Panc1 (cell line): ENCODE measurements around the gene CCDC158. TPM values are rescaled to one million over a fixed set of nuclear protein-coding genes. Genes with fewer than 3 reads are reported as not detected.

ENCODE experiments used
- ATAC-seq: fragments of 200-7000 bp; cut with Tn5 transposase; 2 replicates; pipeline ENCODE4 v1.9.1; 2020; ENCODE audit warnings: mild to moderate bottlenecking, moderate library complexity
- Bru-seq: library from RNA; stranded (reverse); fragments of 400-500 nt; gene quantifications from one replicate; lab custom pipeline; 2021; lab: Mats Ljungman, UMichigan
- BruChase-seq, 2 experiments: library from RNA; stranded (reverse); fragments of 400-500 nt; gene quantifications; one replicate each; lab custom pipeline; 2021; lab: Mats Ljungman, UMichigan
- BruUV-seq: library from RNA; stranded (reverse); fragments of 400-500 nt; replicated peaks from 2 replicates; lab custom pipeline; 2021; lab: Mats Ljungman, UMichigan
- CTCF ChIA-PET: fragments of 300-600 bp; sonication (Branson Sonifier 250); formaldehyde crosslinking; loops from one replicate; lab custom pipeline; 2022; ENCODE audit warnings: antibody characterized with exemption; lab: Charles Lee
- POLR2A ChIA-PET: fragments of 300-600 bp; sonication (Branson Sonifier 250); formaldehyde crosslinking; loops from one replicate; lab custom pipeline; 2022; ENCODE audit warnings: antibody characterized with exemption; lab: Charles Lee
- DNase-seq: peaks from one replicate; pipeline ENCODE4 v3.0.0-alpha.2; 2010; ENCODE audit warnings: low read depth, low spot score
- H3K27ac ChIP-seq: 2 replicates; pipeline ENCODE4 v1.5.1; 2011; ENCODE audit warnings: mild to moderate bottlenecking, low read length, inconsistent platforms
- H3K27me3 ChIP-seq: fragments of 200-500 bp; sonication (Bioruptor generic); 2 replicates; pipeline ENCODE4 v1.6.0; 2014; ENCODE audit warnings: low read length, inconsistent platforms; ENCODE audit not compliant: control insufficient read depth, insufficient read depth
- H3K36me3 ChIP-seq: fragments of 200-500 bp; sonication (Bioruptor generic); 2 replicates; pipeline ENCODE4 v1.5.1; 2014; ENCODE audit warnings: inconsistent platforms, mild to moderate bottlenecking, low read length, moderate library complexity; ENCODE audit not compliant: control insufficient read depth, insufficient read depth
- H3K4me1 ChIP-seq: 2 replicates; pipeline ENCODE4 v1.5.1; 2011; ENCODE audit warnings: inconsistent platforms, mild to moderate bottlenecking, low read length, moderate library complexity; ENCODE audit not compliant: control insufficient read depth, insufficient read depth
- H3K4me3 ChIP-seq, 2 experiments: 2 replicates each; pipeline ENCODE4 v1.5.1; 2011 to 2012; ENCODE audit warnings: low read depth in 2 of 2, low read length in 2 of 2, mild to moderate bottlenecking in 2 of 2, inconsistent platforms in 1 of 2, moderate library complexity in 1 of 2
- H3K9me3 ChIP-seq: fragments of 200-500 bp; sonication (Bioruptor generic); 2 replicates; pipeline ENCODE4 v1.5.1; 2014; ENCODE audit warnings: low read depth, mild to moderate bottlenecking, inconsistent platforms, low read length, moderate library complexity; ENCODE audit not compliant: control insufficient read depth, insufficient read depth
- CTCF ChIP-seq: fragments of 450-650 bp; IDR thresholded peaks from 2 replicates; pipeline ENCODE4 v1.5.1; 2017; ENCODE audit warnings: mild to moderate bottlenecking
- POLR2AphosphoS5 ChIP-seq: IDR thresholded peaks from 2 replicates; pipeline ENCODE4 v1.6.1; 2012; ENCODE audit warnings: mild to moderate bottlenecking, low read depth, low read length, moderate library complexity
- REST ChIP-seq, 2 experiments: IDR thresholded peaks; 2 replicates each; pipeline ENCODE4 v1.6.1; 2011 to 2012; ENCODE audit warnings: low read depth in 2 of 2, control low read depth in 1 of 2, low read length in 1 of 2, mild to moderate bottlenecking in 1 of 2, moderate library complexity in 1 of 2; ENCODE audit not compliant: insufficient read depth in 1 of 2
- SIN3A ChIP-seq: IDR thresholded peaks from 2 replicates; pipeline ENCODE4 v1.6.1; 2012; ENCODE audit warnings: low read depth, mild to moderate bottlenecking, low read length, moderate library complexity, borderline replicate concordance; ENCODE audit not compliant: insufficient read depth
- TCF7L2 ChIP-seq: IDR thresholded peaks from 2 replicates; pipeline ENCODE4 v1.6.1; 2011; ENCODE audit warnings: mild to moderate bottlenecking, low read depth, low read length, inconsistent platforms
- in situ Hi-C: cut with HindIII; loops from 2 replicates; pipeline ENCODE4 v1.10.0; 2016; ENCODE audit warnings: low sequenced_read_pairs, low pct_unique_long_range_greater_than_20kb
- intact Hi-C: fragments of 100-400 bp; cut with micrococcal nuclease; formaldehyde crosslinking; loops from one replicate; pipeline ENCODE4 v1.10.0; 2022; ENCODE audit not compliant: unreplicated experiment
- long read RNA-seq: library from polyadenylated mRNA; unstranded; transcript quantifications from one replicate; pipeline ENCODE4 v2.0.0, GENCODE V29; 2021; ENCODE audit not compliant: unreplicated experiment
- polyA plus RNA-seq: library from polyadenylated mRNA; unstranded; fragments of >200 nt; gene quantifications from one replicate; pipeline ENCODE4 v1.2.1, GENCODE V29; 2012; ENCODE audit warnings: missing spikeins; ENCODE audit not compliant: insufficient read length
- total RNA-seq: library from RNA; stranded (reverse); gene quantifications from one replicate; pipeline ENCODE4 v1.2.1, GENCODE V29; 2021; ENCODE audit not compliant: unreplicated experiment

Gene CCDC158
- total RNA-seq (0.28 TPM), Bru-seq, nascent RNA (percentile 15 among the genes with signal in this experiment), BruChase-seq, experiment 1, labeled RNA remaining after a 2-hour chase (percentile 14 among the genes with signal in this experiment), BruChase-seq, experiment 2, labeled RNA remaining after a 6-hour chase (percentile 14 among the genes with signal in this experiment)
- not detected for polyA plus RNA-seq
- long read RNA-seq, partial matches to known transcripts: 0 of 2 reads
- long read RNA-seq, other reads (novel, unspliced or antisense): 2 of 2 reads

- Histone ChIP-seq H3K4me1 (no peaks in the 10 kb centered on the region), H3K4me3 (peak within 1 kb of the TSS; percentile 39), H3K27me3 (no peaks in the 10 kb centered on the region), H3K36me3 (no peaks in the 10 kb centered on the region), H3K9me3 (no peaks in the 10 kb centered on the region), H3K27ac (no peak within 1 kb of the TSS)
- ChIA-PET POLR2A (no interaction called here), CTCF (no interaction called here)
- TF ChIP-seq SIN3A: no peak
- TF ChIP-seq POLR2AphosphoS5: no peak
- no peak for TF ChIP-seq CTCF
- TF ChIP-seq TCF7L2: no peak
- no peak for TF ChIP-seq REST (IDR thresholded peaks at IDR 0.05; ENCODE audit: insufficient read depth in 1 of 2, low read depth in 2 of 2, low read length in 1 of 2)
- intact Hi-C loops: no loop called here
- BruUV-seq: no TSS peak
- no peak for DNase-seq
- in situ Hi-C loops: no loop called here
- peak; percentile 79 for ATAC-seq
Measured at GRCh38 chr4:76420762-76421581, at the start of gene CCDC158. Gene CCDC158, minus strand, starts transcription at chr4:76421141. Its CDS starts 17,934 bp downstream, at chr4:76403207.

DNA sequence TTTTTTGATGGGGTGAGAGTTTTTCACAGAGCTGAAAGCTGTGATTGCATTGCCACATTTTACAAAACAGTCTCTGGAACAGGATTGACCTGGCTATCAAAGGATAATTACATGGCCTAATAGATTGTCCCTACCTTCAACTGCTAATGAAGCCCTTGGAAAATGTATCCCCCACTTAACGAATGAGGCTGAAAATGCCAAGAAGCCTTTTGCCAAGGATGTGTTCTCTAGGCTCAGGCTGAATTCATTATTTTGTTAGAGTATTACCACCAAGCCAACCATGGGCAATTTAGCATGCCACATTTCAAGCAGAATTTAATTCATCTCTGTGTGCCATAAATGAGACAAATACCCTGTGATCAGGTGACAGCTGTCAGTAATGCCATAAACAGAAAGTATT is 49.6 kb upstream of the CCDC158 start:
- Histone ChIP-seq H3K4me3 (no peak overlapping the region), H3K36me3 (no peaks in the 10 kb centered on the region), H3K9me3 (no peaks in the 10 kb centered on the region), H3K4me1 (no peaks in the 10 kb centered on the region), H3K27ac (no peak overlapping the region), H3K27me3 (no peaks in the 10 kb centered on the region)
- no TSS peak for BruUV-seq
- DNase-seq: no peak
- in situ Hi-C loops (no loop called here), intact Hi-C loops (no loop called here)
- CTCF ChIA-PET: interaction anchor here (0.6 kb wide), 1 partner anchor 34 kb away, joined by 5 read pairs; no protein-coding TSS in a partner anchor
- POLR2A ChIA-PET: no interaction called here
- ATAC-seq: no peak
- no peak for TF ChIP-seq TCF7L2
- TF ChIP-seq REST (IDR thresholded peaks at IDR 0.05; ENCODE audit: insufficient read depth in 1 of 2, low read depth in 2 of 2, low read length in 1 of 2): no peak
- no peak for TF ChIP-seq CTCF
- TF ChIP-seq SIN3A: no peak
- no peak for TF ChIP-seq POLR2AphosphoS5
